ENCODE measurements around the gene FADS2.
"Not testable (repeated sequence)": the region's sequence is repeated elsewhere in the genome, so short reads cannot be mapped to it uniquely, and the experiment has no call there.

Gene FADS2

GRCh38 chr11:61881397-61881796, 53.3 kb downstream of the FADS2 start:
- TF ChIP-seq CTCF (IDR thresholded peaks at IDR 0.05) = no peak
- DNase-seq = no peak
- peaks cover 4% of the 10 kb centered on the region for H3K9me3 Mint-ChIP-seq
- H3K27me3 Mint-ChIP-seq (ENCODE audit: low read depth, poor library complexity) = peaks cover 6% of the 10 kb centered on the region
- no peaks in the 10 kb centered on the region for H3K36me3 Mint-ChIP-seq (ENCODE audit: low read depth)
- no peak overlapping the region for H3K4me3 Mint-ChIP-seq
- peak overlapping the region; percentile 2 for H3K27ac Mint-ChIP-seq
- H3K4me1 Mint-ChIP-seq = peaks cover 10% of the 10 kb centered on the region

GRCh38 chr11:61882267-61882666, 54.2 kb downstream of the FADS2 start:
- H3K4me3 Mint-ChIP-seq; H3K4me1 Mint-ChIP-seq; H3K27ac Mint-ChIP-seq; H3K36me3 Mint-ChIP-seq (ENCODE audit: low read depth); DNase-seq; H3K9me3 Mint-ChIP-seq; H3K27me3 Mint-ChIP-seq (ENCODE audit: low read depth, poor library complexity): not testable (repeated sequence)

GRCh38 chr11:61882879-61883278, 54.8 kb downstream of the FADS2 start:
- Mint-ChIP-seq H3K4me3 (no peak overlapping the region), H3K4me1 (peaks cover 10% of the 10 kb centered on the region), H3K9me3 (peaks cover 4% of the 10 kb centered on the region), H3K27me3 (ENCODE audit: low read depth, poor library complexity) (peaks cover 6% of the 10 kb centered on the region), H3K27ac (no peak overlapping the region), H3K36me3 (ENCODE audit: low read depth) (no peaks in the 10 kb centered on the region)
- no peak for DNase-seq
- TF ChIP-seq CTCF (IDR thresholded peaks at IDR 0.05) = no peak

- Mint-ChIP-seq H3K4me3 (no peak overlapping the region), H3K27ac (no peak overlapping the region), H3K36me3 (ENCODE audit: low read depth) (no peaks in the 10 kb centered on the region), H3K4me1 (peaks cover 10% of the 10 kb centered on the region), H3K27me3 (ENCODE audit: low read depth, poor library complexity) (peaks cover 6% of the 10 kb centered on the region), H3K9me3 (peaks cover 4% of the 10 kb centered on the region)
- DNase-seq = no peak
- TF ChIP-seq CTCF (IDR thresholded peaks at IDR 0.05) = no peak
Observed at GRCh38 chr11:61883327-61883726, 55.2 kb downstream of the FADS2 start.

GRCh38 chr11:61883947-61884346, 55.8 kb downstream of the FADS2 start:
- Mint-ChIP-seq H3K36me3 (ENCODE audit: low read depth) (no peaks in the 10 kb centered on the region), H3K4me1 (peaks cover 10% of the 10 kb centered on the region), H3K9me3 (peaks cover 4% of the 10 kb centered on the region), H3K4me3 (no peak overlapping the region), H3K27me3 (ENCODE audit: low read depth, poor library complexity) (peaks cover 6% of the 10 kb centered on the region), H3K27ac (peak overlapping the region; percentile 39)
- TF ChIP-seq CTCF (IDR thresholded peaks at IDR 0.05) = no peak
- no peak for DNase-seq

GRCh38 chr11:61885166-61885778, 57.2 kb downstream of the FADS2 start:
- Mint-ChIP-seq H3K27me3 (ENCODE audit: low read depth, poor library complexity) (peaks cover 14% of the 10 kb centered on the region), H3K4me3 (no peak overlapping the region), H3K27ac (no peak overlapping the region), H3K4me1 (peaks cover 3% of the 10 kb centered on the region), H3K36me3 (ENCODE audit: low read depth) (no peaks in the 10 kb centered on the region), H3K9me3 (peaks cover 4% of the 10 kb centered on the region)
- DNase-seq = no peak
- no peak for TF ChIP-seq CTCF (IDR thresholded peaks at IDR 0.05)
